Measurements from ENCODE around the gene FBXO2.

FBXO2 gene

DNA sequence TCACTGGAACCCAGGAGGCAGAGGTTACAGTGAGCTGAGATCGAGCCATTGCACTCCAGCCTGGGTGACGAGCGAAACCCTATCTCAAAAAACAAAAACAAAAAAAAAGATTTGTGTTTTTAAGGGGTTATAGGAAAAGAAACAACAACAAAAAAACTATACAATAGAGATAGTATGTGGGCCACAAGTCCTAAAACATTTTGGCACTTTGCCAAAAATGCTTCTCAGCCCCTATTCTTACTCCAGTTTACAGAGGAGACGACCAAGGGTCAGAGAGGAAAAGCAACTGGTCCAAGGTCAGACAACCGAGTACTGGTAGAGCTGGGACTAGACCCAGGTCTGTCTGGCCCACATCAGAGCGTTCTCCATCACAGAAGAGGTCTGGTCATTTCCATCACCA lies 3.4 kb upstream of the FBXO2 start:
- Histone ChIP-seq H3K27me3 (no peaks in the 10 kb centered on the region), H3K4me1 (peaks cover 0 to 25% (median 18%) of the 10 kb centered on the region in 4 donors), H3K4me3 (no peak overlapping the region), H3K27ac (no peak overlapping the region), H3K36me3 (peaks cover 0 to 42% (median 9%) of the 10 kb centered on the region in 3 donors), H3K9me3 (no peaks in the 10 kb centered on the region)
- intact Hi-C loops (cut with DNase I; ENCODE audit: low total_unique reads): loop anchor here (10.0 kb wide), 1 partner anchor 147 kb away; the partner anchor contains the start of genes CLCN6 and MTHFR
- DNase-seq: no peak
- TF ChIP-seq, protein P1, sequence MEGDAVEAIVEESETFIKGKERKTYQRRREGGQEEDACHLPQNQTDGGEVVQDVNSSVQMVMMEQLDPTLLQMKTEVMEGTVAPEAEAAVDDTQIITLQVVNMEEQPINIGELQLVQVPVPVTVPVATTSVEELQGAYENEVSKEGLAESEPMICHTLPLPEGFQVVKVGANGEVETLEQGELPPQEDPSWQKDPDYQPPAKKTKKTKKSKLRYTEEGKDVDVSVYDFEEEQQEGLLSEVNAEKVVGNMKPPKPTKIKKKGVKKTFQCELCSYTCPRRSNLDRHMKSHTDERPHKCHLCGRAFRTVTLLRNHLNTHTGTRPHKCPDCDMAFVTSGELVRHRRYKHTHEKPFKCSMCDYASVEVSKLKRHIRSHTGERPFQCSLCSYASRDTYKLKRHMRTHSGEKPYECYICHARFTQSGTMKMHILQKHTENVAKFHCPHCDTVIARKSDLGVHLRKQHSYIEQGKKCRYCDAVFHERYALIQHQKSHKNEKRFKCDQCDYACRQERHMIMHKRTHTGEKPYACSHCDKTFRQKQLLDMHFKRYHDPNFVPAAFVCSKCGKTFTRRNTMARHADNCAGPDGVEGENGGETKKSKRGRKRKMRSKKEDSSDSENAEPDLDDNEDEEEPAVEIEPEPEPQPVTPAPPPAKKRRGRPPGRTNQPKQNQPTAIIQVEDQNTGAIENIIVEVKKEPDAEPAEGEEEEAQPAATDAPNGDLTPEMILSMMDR (IDR thresholded peaks at IDR 0.05): no peak

DNA sequence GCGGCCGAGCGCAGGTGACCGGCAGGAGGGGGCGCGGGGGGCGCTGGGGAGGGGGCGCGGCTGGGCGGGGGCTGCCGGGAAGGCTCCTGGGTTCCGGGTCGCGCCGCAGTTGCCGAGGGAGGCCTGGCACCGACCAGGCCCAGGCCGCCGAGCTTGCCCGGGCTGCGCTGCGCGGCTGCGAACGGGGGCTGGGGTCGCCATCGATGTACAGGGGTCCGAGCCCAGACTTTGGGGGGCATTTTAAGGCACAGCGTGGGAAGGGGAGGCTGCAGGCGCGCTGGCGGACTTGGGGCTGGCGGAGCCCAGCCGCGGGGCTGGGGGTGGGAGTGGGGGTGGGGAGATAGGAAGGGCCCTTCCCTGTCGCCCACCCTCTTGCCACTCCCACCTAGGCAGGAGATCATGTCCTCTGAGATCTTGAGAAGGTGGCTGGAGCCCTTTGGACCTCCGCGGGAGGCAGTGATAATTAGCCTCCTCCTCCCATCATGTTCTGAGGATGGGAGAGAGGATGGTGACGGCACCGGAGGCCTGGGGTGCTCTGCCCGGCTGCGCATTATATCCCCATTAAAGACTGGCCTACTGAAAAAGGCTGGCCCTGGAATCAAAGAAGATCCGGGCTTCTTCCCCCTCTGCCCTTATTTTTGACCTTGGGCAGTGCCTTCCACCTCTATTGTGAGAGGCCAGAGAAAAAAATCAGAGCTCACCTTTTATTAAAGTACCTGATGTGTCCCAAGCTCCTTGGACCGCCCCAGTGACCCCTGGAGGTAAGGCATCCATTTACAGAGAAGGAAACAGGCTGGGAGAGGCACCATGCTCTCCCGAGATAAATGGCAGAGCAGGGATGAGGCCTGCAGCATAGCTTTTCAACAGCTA lies 945 bp upstream of the FBXO2 start:
- no peaks in the 10 kb centered on the region for H3K9me3 ChIP-seq
- peaks cover 0 to 35% (median 26%) of the 10 kb centered on the region in 4 donors for H3K4me1 ChIP-seq
- peaks cover 0 to 20% (median 0%) of the 10 kb centered on the region in 3 donors for H3K36me3 ChIP-seq
- H3K27ac ChIP-seq: peak overlapping the region; percentile 25 to 45
- H3K4me3 ChIP-seq: peak overlapping the region; percentile 61 to 73
- intact Hi-C loops (cut with DNase I; ENCODE audit: low total_unique reads): loop anchor here (10.0 kb wide), 1 partner anchor 150 kb away; the partner anchor contains the start of genes CLCN6 and MTHFR
- H3K27me3 ChIP-seq: peaks cover 0 to 7% of the 10 kb centered on the region in 2 donors
- TF ChIP-seq, protein P1 (IDR thresholded peaks at IDR 0.05): no peak
- no peak for DNase-seq

DNA sequence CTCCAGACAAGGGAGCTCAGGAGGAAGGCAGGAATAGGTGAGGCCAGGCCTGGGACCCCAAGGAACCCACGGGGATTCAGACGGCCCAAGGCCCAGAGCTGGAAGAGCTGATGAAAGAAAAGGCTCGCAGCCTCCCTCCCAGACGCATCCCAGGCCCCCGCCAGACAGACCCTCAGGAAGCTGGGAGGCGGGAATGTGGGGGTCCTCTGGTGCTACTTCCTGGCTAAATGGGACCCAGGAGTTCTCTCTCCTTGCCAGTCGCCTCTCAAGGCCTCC lies 430 bp downstream of the FBXO2 start:
- intact Hi-C loops (cut with DNase I; ENCODE audit: low total_unique reads): loop anchor here (10.0 kb wide), 1 partner anchor 151 kb away; the partner anchor contains the start of genes CLCN6 and MTHFR
- Histone ChIP-seq H3K9me3 (no peaks in the 10 kb centered on the region), H3K4me1 (peaks cover 0 to 48% (median 35%) of the 10 kb centered on the region in 4 donors), H3K36me3 (peaks cover 0 to 8% (median 0%) of the 10 kb centered on the region in 3 donors), H3K4me3 (peak overlapping the region; percentile 61 to 73), H3K27me3 (peaks cover 0 to 21% of the 10 kb centered on the region in 2 donors), H3K27ac (peak overlapping the region in 1 of 2 donors; percentile 54)
- DNase-seq: no peak
- TF ChIP-seq, protein P1 (IDR thresholded peaks at IDR 0.05): no peak

DNA sequence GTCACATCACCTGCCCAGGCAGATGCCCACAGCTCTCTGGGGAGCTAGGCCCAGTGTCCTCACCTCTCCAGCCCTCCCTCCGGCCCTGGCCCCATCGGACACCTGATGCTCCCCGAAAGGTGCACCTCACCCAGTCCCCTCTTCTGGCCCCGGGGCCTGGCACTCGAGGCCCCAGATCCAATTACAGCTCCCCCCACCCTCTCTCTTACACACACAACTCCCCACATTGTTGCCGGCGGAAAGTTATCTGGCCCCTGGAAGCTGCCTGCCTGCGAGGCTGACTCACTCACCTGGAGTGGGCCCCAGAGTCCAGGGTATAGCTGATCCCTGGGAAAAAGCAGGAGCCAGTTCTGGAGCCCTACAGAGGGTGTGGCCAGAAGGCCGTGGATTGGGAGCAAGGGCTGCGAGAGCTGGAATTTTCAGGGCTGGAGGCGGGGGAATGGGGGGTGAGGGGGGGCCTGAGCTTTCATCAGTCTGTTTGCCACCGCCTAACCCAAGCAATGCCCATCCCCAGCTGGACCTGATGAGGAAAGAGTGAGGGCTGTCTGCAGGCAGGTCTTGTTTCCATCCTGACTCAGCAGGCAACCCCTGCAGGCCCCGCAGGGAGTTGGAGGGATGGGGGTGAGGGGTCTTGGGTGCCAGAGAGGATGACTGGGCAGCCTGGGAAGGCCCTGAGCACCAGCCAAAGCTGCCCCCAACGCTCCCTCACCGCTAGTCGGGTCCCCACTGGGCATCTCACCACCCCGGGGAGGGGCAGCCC lies 948 bp downstream of the FBXO2 start:
- Histone ChIP-seq H3K9me3 (no peaks in the 10 kb centered on the region), H3K36me3 (peaks cover 0 to 3% (median 0%) of the 10 kb centered on the region in 3 donors), H3K4me1 (peaks cover 0 to 54% (median 40%) of the 10 kb centered on the region in 4 donors), H3K4me3 (no peak overlapping the region), H3K27ac (no peak overlapping the region), H3K27me3 (peaks cover 0 to 26% of the 10 kb centered on the region in 2 donors)
- intact Hi-C loops (cut with DNase I; ENCODE audit: low total_unique reads): loop anchor here (10.0 kb wide), 1 partner anchor 152 kb away; the partner anchor contains the start of genes CLCN6 and MTHFR
- no peak for DNase-seq
- TF ChIP-seq, protein P1 (IDR thresholded peaks at IDR 0.05): no peak

DNA sequence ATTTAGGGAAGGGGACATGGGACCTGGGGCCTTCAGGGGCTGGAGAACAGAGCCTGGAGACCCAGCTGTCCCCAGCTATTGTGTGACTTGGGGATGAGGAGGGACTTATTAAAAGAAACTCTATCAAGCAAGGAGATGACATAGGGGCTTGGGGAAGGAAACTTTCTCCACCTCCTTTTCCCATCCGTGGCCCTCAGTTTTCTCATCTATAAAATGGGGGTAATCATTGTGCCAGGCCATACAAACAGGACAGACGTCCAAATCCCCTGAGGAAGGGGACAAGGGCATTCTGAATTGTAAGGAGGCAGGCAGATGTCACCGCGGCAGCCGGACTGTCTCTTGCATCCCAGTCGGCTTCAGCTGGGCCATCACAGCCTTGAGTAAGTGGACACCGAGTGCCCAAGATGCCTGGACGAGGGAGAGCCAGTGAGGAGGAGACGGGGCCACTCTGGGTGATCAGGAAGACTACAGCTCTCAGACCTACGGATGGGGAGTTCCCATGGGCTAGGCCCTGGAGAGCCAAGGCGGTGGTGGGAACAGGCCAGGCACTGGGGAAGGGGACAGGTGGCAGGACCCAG lies 1.9 kb downstream of the FBXO2 start:
- no peak overlapping the region for H3K4me3 ChIP-seq
- intact Hi-C loops (cut with DNase I; ENCODE audit: low total_unique reads): loop anchor here (10.0 kb wide), 1 partner anchor 153 kb away; the partner anchor contains the start of genes CLCN6 and MTHFR
- peaks cover 0 to 60% (median 42%) of the 10 kb centered on the region in 4 donors for H3K4me1 ChIP-seq
- no peaks in the 10 kb centered on the region for H3K9me3 ChIP-seq
- H3K36me3 ChIP-seq: no peaks in the 10 kb centered on the region
- DNase-seq: no peak
- H3K27me3 ChIP-seq: peaks cover 0 to 33% of the 10 kb centered on the region in 2 donors
- TF ChIP-seq, protein P1 (IDR thresholded peaks at IDR 0.05): no peak
- no peak overlapping the region for H3K27ac ChIP-seq
